IPS-15b (cell line): ENCODE measurements around the gene GNPTG.

Experiments
- H3K27me3 ChIP-seq: one replicate; pipeline ENCODE4 v1.6.1; 2013; ENCODE audit warnings: low read length; ENCODE audit not compliant: control insufficient read depth, insufficient read depth
- H3K36me3 ChIP-seq: one replicate; pipeline ENCODE4 v1.6.1; 2013; ENCODE audit warnings: low read length; ENCODE audit not compliant: control insufficient read depth, insufficient read depth
- H3K4me1 ChIP-seq: one replicate; pipeline ENCODE4 v1.6.1; 2013; ENCODE audit warnings: mild to moderate bottlenecking, low read length; ENCODE audit not compliant: control insufficient read depth, insufficient read depth
- H3K4me3 ChIP-seq: one replicate; pipeline ENCODE4 v1.5.1; 2013; ENCODE audit warnings: low read depth, low read length
- H3K9ac ChIP-seq: one replicate; pipeline ENCODE4 v1.6.1; 2013; ENCODE audit warnings: low read depth, mild to moderate bottlenecking, low read length
- H3K9me3 ChIP-seq: one replicate; pipeline ENCODE4 v1.6.1; 2013; ENCODE audit warnings: mild to moderate bottlenecking, low read length; ENCODE audit not compliant: control insufficient read depth, insufficient read depth

GNPTG gene

GRCh38 chr16:1331712-1332617, 19.8 kb upstream of the GNPTG start:
- Histone ChIP-seq H3K9me3 (no peaks in the 10 kb centered on the region), H3K4me3 (peak overlapping the region; percentile 49), H3K9ac (no peak overlapping the region), H3K27me3 (peaks cover 35% of the 10 kb centered on the region), H3K4me1 (no peaks in the 10 kb centered on the region), H3K36me3 (no peaks in the 10 kb centered on the region)

GRCh38 chr16:1332618-1333148, 19.0 kb upstream of the GNPTG start:
- peak overlapping the region; percentile 49 for H3K4me3 ChIP-seq
- H3K4me1 ChIP-seq = no peaks in the 10 kb centered on the region
- H3K27me3 ChIP-seq = peaks cover 35% of the 10 kb centered on the region
- H3K36me3 ChIP-seq = no peaks in the 10 kb centered on the region
- no peak overlapping the region for H3K9ac ChIP-seq
- no peaks in the 10 kb centered on the region for H3K9me3 ChIP-seq

- Histone ChIP-seq H3K36me3 (no peaks in the 10 kb centered on the region), H3K9me3 (no peaks in the 10 kb centered on the region), H3K9ac (no peak within 1 kb of the TSS), H3K27me3 (peaks cover 35% of the 10 kb centered on the region), H3K4me3 (peak within 1 kb of the TSS; percentile 49), H3K4me1 (no peaks in the 10 kb centered on the region)
Observed at GRCh38 chr16:1333149-1333812, 18.4 kb upstream of the GNPTG start, which contains the start of gene BAIAP3. TSS of gene BAIAP3 (plus strand) at chr16:1333645. CDS start at chr16:1338550, 4,905 bp downstream.

- Histone ChIP-seq H3K27me3 (peaks cover 35% of the 10 kb centered on the region), H3K4me1 (no peaks in the 10 kb centered on the region), H3K9ac (no peak overlapping the region), H3K36me3 (no peaks in the 10 kb centered on the region), H3K9me3 (no peaks in the 10 kb centered on the region), H3K4me3 (peak overlapping the region; percentile 46)
Observed at GRCh38 chr16:1333854-1334700, 17.7 kb upstream of the GNPTG start.

- Histone ChIP-seq H3K9me3 (no peaks in the 10 kb centered on the region), H3K4me3 (peak overlapping the region; percentile 32), H3K4me1 (no peaks in the 10 kb centered on the region), H3K36me3 (no peaks in the 10 kb centered on the region), H3K9ac (no peak overlapping the region), H3K27me3 (peaks cover 35% of the 10 kb centered on the region)
Observed at GRCh38 chr16:1334739-1335138, 17.0 kb upstream of the GNPTG start.

- H3K4me3 ChIP-seq = peak overlapping the region; percentile 32
- H3K9me3 ChIP-seq = no peaks in the 10 kb centered on the region
- no peak overlapping the region for H3K9ac ChIP-seq
- no peaks in the 10 kb centered on the region for H3K4me1 ChIP-seq
- no peaks in the 10 kb centered on the region for H3K36me3 ChIP-seq
- peaks cover 35% of the 10 kb centered on the region for H3K27me3 ChIP-seq
Observed at GRCh38 chr16:1335211-1335971, 16.3 kb upstream of the GNPTG start.

GRCh38 chr16:1335996-1336395, 15.7 kb upstream of the GNPTG start:
- Histone ChIP-seq H3K4me1 (no peaks in the 10 kb centered on the region), H3K4me3 (no peak overlapping the region), H3K9me3 (no peaks in the 10 kb centered on the region), H3K36me3 (no peaks in the 10 kb centered on the region), H3K9ac (no peak overlapping the region), H3K27me3 (peaks cover 35% of the 10 kb centered on the region)

- no peak overlapping the region for H3K4me3 ChIP-seq
- H3K4me1 ChIP-seq = no peaks in the 10 kb centered on the region
- H3K9me3 ChIP-seq = no peaks in the 10 kb centered on the region
- H3K27me3 ChIP-seq = peaks cover 35% of the 10 kb centered on the region
- H3K36me3 ChIP-seq = no peaks in the 10 kb centered on the region
- H3K9ac ChIP-seq = no peak overlapping the region
Observed at GRCh38 chr16:1336619-1337018, 15.1 kb upstream of the GNPTG start.

GRCh38 chr16:1337486-1337885, 14.2 kb upstream of the GNPTG start:
- no peaks in the 10 kb centered on the region for H3K4me1 ChIP-seq
- no peaks in the 10 kb centered on the region for H3K9me3 ChIP-seq
- H3K27me3 ChIP-seq = peaks cover 36% of the 10 kb centered on the region
- no peaks in the 10 kb centered on the region for H3K36me3 ChIP-seq
- H3K9ac ChIP-seq = no peak overlapping the region
- no peak overlapping the region for H3K4me3 ChIP-seq

- Histone ChIP-seq H3K9ac (no peak overlapping the region), H3K4me1 (no peaks in the 10 kb centered on the region), H3K36me3 (no peaks in the 10 kb centered on the region), H3K4me3 (no peak overlapping the region), H3K9me3 (no peaks in the 10 kb centered on the region), H3K27me3 (peaks cover 30% of the 10 kb centered on the region)
Observed at GRCh38 chr16:1338119-1338730, 13.5 kb upstream of the GNPTG start.
